Measurements from ENCODE around the gene FBXO3. TPM values are rescaled to one million over a fixed set of nuclear protein-coding genes. Genes with fewer than 3 reads are reported as not detected.

Gene FBXO3
- total RNA-seq, 1 experiment from 2014 or later, result 27.2 TPM

DNA sequence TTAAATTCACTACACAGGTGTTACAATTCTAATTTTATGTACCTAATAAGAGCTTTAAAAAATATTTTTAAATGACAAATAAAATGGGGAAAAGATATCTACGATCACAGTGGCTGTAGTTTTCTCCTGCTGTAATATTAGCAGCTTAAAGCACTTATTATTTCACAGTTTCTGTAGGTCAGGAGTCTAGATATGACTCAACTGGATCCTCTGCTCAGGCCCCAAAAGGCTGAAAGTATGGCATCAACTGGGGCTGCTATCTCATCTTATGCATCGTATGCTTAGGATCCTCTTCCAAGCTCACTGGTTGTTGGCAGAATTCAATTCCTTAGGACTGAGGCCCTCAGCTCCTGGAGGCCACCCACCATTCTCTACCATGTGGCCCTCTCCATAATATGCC lies 12.8 kb downstream of the FBXO3 start:
- no peak overlapping the region for H3K4me2 ChIP-seq (ENCODE audit: low read length)
- H3K79me2 ChIP-seq (ENCODE audit: insufficient read depth, low read length), result no peaks in the 10 kb centered on the region
- no peaks in the 10 kb centered on the region for H3K9me3 ChIP-seq (ENCODE audit: control insufficient read depth in 1 of 2, insufficient read depth in 1 of 2, low read depth in 1 of 2, low read length in 2 of 2)
- ChIA-PET RAD21 (ENCODE audit: low non-redundant PET in 1 of 2, low total read pairs in 2 of 2, uncharacterized antibody in 2 of 2, unreplicated experiment in 2 of 2) (no interaction called here), CTCF (interaction anchor here (2.8 kb wide), 1 partner anchor 19 kb away, joined by 12 read pairs; no protein-coding TSS in a partner anchor), POLR2A (interaction anchor here (0.9 kb wide), 2 partner anchors 8 to 25 kb away, joined by 3 to 5 read pairs; partner anchors contain the start of gene CD59)
- intact Hi-C loops (cut with micrococcal nuclease), result no loop called here
- H3K9ac ChIP-seq (ENCODE audit: low read length), result no peak overlapping the region
- H4K20me1 ChIP-seq (ENCODE audit: insufficient read depth), result no peaks in the 10 kb centered on the region
- no peak overlapping the region for H3K4me3 ChIP-seq (replicated peaks in 1 of 2; ENCODE audit: low read depth in 1 of 2, low read length in 2 of 2)
- H3K9me2 ChIP-seq (ENCODE audit: insufficient read depth), result no peaks in the 10 kb centered on the region
- DNase-seq (ENCODE audit: low read depth, low spot score) (no peak), ATAC-seq (no peak)
- no peak overlapping the region for H2AFZ ChIP-seq (ENCODE audit: low read depth, low read length, poor library complexity, severe bottlenecking)
- TF ChIP-seq ATF3 (IDR thresholded peaks at IDR 0.05) (no peak), ZBTB33 (IDR thresholded peaks at IDR 0.05; ENCODE audit: extremely low read depth, insufficient replicate concordance, low read length) (no peak), POLR2AphosphoS5 (IDR thresholded peaks at IDR 0.05; ENCODE audit: low read depth, low read length) (no peak), JUND (IDR thresholded peaks at IDR 0.05) (no peak), RAD21 (IDR thresholded peaks at IDR 0.05; ENCODE audit: low read depth) (no peak), FOSL1 (IDR thresholded peaks at IDR 0.05; ENCODE audit: low read depth) (no peak)
- TF ChIP-seq, protein P1, sequence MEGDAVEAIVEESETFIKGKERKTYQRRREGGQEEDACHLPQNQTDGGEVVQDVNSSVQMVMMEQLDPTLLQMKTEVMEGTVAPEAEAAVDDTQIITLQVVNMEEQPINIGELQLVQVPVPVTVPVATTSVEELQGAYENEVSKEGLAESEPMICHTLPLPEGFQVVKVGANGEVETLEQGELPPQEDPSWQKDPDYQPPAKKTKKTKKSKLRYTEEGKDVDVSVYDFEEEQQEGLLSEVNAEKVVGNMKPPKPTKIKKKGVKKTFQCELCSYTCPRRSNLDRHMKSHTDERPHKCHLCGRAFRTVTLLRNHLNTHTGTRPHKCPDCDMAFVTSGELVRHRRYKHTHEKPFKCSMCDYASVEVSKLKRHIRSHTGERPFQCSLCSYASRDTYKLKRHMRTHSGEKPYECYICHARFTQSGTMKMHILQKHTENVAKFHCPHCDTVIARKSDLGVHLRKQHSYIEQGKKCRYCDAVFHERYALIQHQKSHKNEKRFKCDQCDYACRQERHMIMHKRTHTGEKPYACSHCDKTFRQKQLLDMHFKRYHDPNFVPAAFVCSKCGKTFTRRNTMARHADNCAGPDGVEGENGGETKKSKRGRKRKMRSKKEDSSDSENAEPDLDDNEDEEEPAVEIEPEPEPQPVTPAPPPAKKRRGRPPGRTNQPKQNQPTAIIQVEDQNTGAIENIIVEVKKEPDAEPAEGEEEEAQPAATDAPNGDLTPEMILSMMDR (IDR thresholded peaks at IDR 0.05 in 2 of 3, conservative IDR thresholded peaks at IDR 0.05 in 1 of 3; ENCODE audit: borderline replicate concordance in 1 of 3, insufficient read depth in 1 of 3, low read depth in 2 of 3, low read length in 2 of 3), result no peak
- H3K36me3 ChIP-seq (ENCODE audit: control insufficient read depth in 1 of 2, insufficient read depth in 2 of 2, low read length in 2 of 2), result peaks cover 6 to 22% of the 10 kb centered on the region in 2 experiments; a peak in 3 of 4 replicates
- no peak overlapping the region for H3K27ac ChIP-seq (ENCODE audit: low read depth, low read length)
- no peaks in the 10 kb centered on the region for H3K27me3 ChIP-seq (ENCODE audit: insufficient read depth, low read length)
- no peaks in the 10 kb centered on the region for H3K4me1 ChIP-seq (ENCODE audit: control insufficient read depth in 1 of 2, insufficient read depth in 2 of 2, low read length in 2 of 2)
- no TSS peak for BruUV-seq (replicated peaks)
